Vagina (tissue), 2 donors: Measurements from ENCODE around the gene STC2. TPM values are rescaled to one million over a fixed set of nuclear protein-coding genes. Genes with fewer than 3 reads are reported as not detected.
A peak's percentile ranks its signal among the peaks of the same experiment; 100 is the strongest.

Source experiments
- DNase-seq, 2 donors: peaks; one replicate each; pipeline ENCODE4 v3.0.0-alpha.2; 2017; ENCODE audit errors: extremely low spot score in 2 of 2
- H3K27ac ChIP-seq: fragments of 200-600 bp; sonication (generic); one replicate; pipeline ENCODE4 v1.5.1; 2019
- H3K27me3 ChIP-seq: fragments of 200-600 bp; sonication (generic); one replicate; pipeline ENCODE4 v1.5.1; 2019
- H3K36me3 ChIP-seq, 2 donors: fragments of 200-600 bp; sonication (generic); one replicate each; pipeline ENCODE4 v1.5.1; 2017 to 2019
- H3K4me1 ChIP-seq: fragments of 200-600 bp; sonication (generic); one replicate; pipeline ENCODE4 v1.5.1; 2019
- H3K4me3 ChIP-seq, 2 donors: fragments of 200-600 bp; sonication (generic); 1 replicate in 1 of 2; 2 replicates in 1 of 2; pipeline ENCODE4 v1.5.1; 2016 to 2019
- H3K9me3 ChIP-seq: fragments of 200-600 bp; sonication (generic); one replicate; pipeline ENCODE4 v1.5.1; 2019
- POLR2A ChIP-seq, 2 donors: fragments of 450-650 bp; IDR thresholded peaks; one replicate each; pipeline ENCODE4 v1.6.1; 2017; ENCODE audit warnings: antibody characterized with exemption in 2 of 2, mild to moderate bottlenecking in 2 of 2, moderate library complexity in 2 of 2
- POLR2AphosphoS5 ChIP-seq, 2 donors: sonication (generic); formaldehyde crosslinking; IDR thresholded peaks; one replicate each; pipeline ENCODE4 v1.9.0; 2017; ENCODE audit warnings: antibody characterized with exemption in 2 of 2, mild to moderate bottlenecking in 2 of 2, low read depth in 1 of 2; ENCODE audit not compliant: insufficient read depth in 1 of 2
- intact Hi-C: fragments of 100-400 bp; cut with DNase I; formaldehyde crosslinking; loops from one replicate; pipeline ENCODE4 v1.15.1; 2023
- total RNA-seq: library from RNA; depleted of rRNA; stranded (reverse); fragments of >200 nt; gene quantifications from one replicate; pipeline ENCODE4 v1.2.3, GENCODE V29; 2016
- TF ChIP-seq, protein P1 (sequence below), 3 experiments: fragments of 450-650 bp in 2 of 3; fragments of 200-600 bp in 1 of 3; sonication (generic) in 1 of 3; IDR thresholded peaks; one replicate each; pipeline ENCODE4 v1.5.1; 2017 to 2019; ENCODE audit warnings: antibody characterized with exemption in 3 of 3, mild to moderate bottlenecking in 2 of 3, moderate library complexity in 2 of 3

STC2 gene
- total RNA-seq, 1 donor from 2014 or later: 2.9 TPM

DNA sequence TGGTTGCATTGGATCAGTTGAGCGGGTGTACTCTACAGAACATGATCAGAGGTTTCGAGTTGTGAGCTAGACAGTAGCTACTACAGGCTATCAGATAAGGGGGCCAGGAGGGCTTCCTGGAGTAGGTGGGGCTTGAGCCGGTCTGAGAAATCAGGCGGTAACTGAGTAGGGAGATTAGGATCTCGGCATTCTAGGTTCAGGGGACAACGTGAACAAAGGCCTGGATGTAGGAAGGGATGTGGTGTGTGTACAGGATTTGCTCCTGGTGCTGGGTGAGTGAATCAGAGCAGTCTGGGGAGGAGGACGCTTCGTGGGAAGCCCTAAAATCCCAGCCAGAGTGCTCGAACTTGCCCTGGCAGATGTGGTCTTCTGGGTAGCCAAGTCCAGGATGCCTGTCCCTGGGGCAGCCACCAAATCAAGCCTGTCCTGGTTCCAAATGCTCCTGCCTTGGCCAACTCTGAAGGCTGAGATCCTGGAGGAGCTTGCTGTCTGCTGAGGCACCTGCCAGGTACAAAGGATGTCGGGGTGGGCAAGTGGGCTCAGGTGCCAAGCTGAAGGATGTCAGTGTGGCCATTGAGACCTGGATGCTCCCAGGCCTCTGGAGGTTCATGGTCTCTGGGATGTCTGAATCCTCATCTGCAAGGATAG, 33.4 kb downstream of the STC2 start:
- no peaks in the 10 kb centered on the region for H3K27me3 ChIP-seq
- DNase-seq: no peak
- no peak overlapping the region for H3K4me3 ChIP-seq
- H3K4me1 ChIP-seq: peaks cover 15% of the 10 kb centered on the region
- intact Hi-C loops: loop anchor here (2.0 kb wide), 1 partner anchor 36 kb away; no protein-coding TSS in a partner anchor
- H3K9me3 ChIP-seq: no peaks in the 10 kb centered on the region
- H3K27ac ChIP-seq: no peak overlapping the region
- TF ChIP-seq POLR2A (IDR thresholded peaks at IDR 0.05) (no peak), POLR2AphosphoS5 (IDR thresholded peaks at IDR 0.05; ENCODE audit: insufficient read depth in 1 of 2, low read depth in 1 of 2) (no peak)
- TF ChIP-seq, protein P1, sequence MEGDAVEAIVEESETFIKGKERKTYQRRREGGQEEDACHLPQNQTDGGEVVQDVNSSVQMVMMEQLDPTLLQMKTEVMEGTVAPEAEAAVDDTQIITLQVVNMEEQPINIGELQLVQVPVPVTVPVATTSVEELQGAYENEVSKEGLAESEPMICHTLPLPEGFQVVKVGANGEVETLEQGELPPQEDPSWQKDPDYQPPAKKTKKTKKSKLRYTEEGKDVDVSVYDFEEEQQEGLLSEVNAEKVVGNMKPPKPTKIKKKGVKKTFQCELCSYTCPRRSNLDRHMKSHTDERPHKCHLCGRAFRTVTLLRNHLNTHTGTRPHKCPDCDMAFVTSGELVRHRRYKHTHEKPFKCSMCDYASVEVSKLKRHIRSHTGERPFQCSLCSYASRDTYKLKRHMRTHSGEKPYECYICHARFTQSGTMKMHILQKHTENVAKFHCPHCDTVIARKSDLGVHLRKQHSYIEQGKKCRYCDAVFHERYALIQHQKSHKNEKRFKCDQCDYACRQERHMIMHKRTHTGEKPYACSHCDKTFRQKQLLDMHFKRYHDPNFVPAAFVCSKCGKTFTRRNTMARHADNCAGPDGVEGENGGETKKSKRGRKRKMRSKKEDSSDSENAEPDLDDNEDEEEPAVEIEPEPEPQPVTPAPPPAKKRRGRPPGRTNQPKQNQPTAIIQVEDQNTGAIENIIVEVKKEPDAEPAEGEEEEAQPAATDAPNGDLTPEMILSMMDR (IDR thresholded peaks at IDR 0.05): no peak
- no peaks in the 10 kb centered on the region for H3K36me3 ChIP-seq

DNA sequence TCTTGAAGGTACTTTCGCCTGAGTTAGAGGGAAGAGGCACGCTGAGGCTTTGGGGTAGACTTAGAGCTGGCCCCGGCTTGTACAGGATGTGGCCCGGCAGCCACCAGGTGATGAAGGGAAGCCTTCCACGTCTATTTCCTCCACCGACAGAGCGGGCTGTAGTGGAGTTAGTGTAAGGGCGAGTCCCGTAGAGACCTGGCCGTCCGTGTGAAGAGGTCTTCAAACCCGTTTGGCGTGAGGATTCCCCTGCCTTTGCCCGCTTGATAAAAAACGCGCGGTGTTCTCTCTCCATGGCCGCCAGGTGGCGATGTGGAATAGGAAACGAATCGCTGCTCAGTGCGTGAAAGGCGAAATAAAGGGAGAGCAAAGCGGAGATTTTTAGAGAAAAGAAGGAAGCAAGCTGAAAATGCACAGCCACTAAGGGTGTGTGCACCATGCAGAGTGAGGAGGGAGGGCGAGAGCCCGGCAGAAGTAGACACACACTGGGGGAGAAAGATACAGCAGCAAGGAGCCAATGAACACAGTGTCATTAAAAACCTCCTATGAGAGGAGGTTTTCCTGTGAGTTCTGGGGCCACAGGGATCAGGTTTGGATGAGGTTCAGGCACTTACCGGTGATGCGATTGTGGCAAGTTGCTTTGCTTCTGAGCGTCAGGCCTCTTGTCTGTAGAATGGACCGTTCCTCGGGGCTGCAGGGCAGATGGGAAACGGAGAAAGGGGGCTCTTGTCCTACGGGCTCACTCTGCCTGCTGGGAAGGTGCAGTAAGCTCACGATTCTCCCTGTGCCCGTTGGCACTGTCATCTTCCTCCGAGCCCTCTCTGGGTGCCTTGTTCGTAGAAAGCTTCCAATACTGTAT, 34.2 kb downstream of the STC2 start:
- Histone ChIP-seq H3K9me3 (no peaks in the 10 kb centered on the region), H3K36me3 (no peaks in the 10 kb centered on the region), H3K4me1 (peaks cover 15% of the 10 kb centered on the region), H3K27me3 (no peaks in the 10 kb centered on the region), H3K27ac (no peak overlapping the region), H3K4me3 (peak overlapping the region in 1 of 2 donors; percentile 21)
- DNase-seq: no peak
- TF ChIP-seq, protein P1 (IDR thresholded peaks at IDR 0.05): peak; percentile 92 to 96 (median 93)
- TF ChIP-seq POLR2A (IDR thresholded peaks at IDR 0.05) (no peak), POLR2AphosphoS5 (IDR thresholded peaks at IDR 0.05; ENCODE audit: insufficient read depth in 1 of 2, low read depth in 1 of 2) (peak in 1 of 2 donors; percentile 45)
- intact Hi-C loops: loop anchor here (2.0 kb wide), 1 partner anchor 37 kb away; no protein-coding TSS in a partner anchor

DNA sequence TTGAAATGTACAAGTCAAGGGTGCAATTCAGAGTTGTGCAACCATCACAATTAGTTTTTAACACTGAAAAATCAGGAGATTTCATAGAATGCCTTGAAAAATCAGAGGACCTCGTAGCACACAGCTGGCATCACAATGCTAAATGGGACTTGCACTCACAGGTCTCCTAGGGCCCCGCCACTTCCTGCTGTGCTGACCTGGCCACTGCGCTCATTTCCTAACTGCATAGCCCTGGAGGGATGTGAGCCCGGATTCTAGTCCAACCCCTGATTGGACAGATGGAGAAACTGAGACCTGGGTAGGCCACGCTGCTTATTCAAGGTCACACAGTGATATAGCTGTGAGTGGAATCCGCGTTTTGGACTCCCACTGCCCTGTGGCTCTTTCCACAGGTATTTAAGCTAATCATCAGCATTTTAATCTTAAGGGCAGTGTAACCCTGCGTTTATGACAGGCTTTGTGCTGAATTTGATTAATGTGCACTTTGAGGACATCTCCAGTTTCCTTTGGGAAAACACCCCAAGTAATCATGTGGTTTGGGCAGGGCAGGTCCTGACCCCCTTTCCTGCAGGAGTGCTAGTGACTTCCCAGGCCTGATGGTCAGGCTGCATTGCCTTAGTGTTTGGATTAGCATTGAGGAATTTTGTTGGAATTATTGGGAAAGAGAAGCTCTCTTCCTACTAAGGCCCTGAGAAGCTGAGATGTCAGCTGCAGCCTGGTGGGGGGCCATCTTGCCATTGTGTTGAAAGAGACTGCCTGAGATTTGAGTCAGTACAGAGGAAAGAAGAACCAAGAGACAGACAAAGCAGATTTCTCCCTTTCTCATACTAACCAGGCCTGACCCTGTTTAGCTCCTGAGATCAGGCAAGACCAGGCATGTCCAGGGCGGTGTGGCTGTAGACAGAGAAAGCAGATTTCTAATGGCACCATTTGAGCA, 36.2 kb downstream of the STC2 start:
- no peak overlapping the region for H3K27ac ChIP-seq
- no peaks in the 10 kb centered on the region for H3K27me3 ChIP-seq
- H3K9me3 ChIP-seq: no peaks in the 10 kb centered on the region
- H3K4me3 ChIP-seq: no peak overlapping the region
- intact Hi-C loops: no loop called here
- peaks cover 15% of the 10 kb centered on the region for H3K4me1 ChIP-seq
- DNase-seq: no peak
- no peaks in the 10 kb centered on the region for H3K36me3 ChIP-seq
- TF ChIP-seq POLR2AphosphoS5 (IDR thresholded peaks at IDR 0.05; ENCODE audit: insufficient read depth in 1 of 2, low read depth in 1 of 2) (no peak), POLR2A (IDR thresholded peaks at IDR 0.05) (no peak)
- TF ChIP-seq, protein P1 (IDR thresholded peaks at IDR 0.05): no peak

DNA sequence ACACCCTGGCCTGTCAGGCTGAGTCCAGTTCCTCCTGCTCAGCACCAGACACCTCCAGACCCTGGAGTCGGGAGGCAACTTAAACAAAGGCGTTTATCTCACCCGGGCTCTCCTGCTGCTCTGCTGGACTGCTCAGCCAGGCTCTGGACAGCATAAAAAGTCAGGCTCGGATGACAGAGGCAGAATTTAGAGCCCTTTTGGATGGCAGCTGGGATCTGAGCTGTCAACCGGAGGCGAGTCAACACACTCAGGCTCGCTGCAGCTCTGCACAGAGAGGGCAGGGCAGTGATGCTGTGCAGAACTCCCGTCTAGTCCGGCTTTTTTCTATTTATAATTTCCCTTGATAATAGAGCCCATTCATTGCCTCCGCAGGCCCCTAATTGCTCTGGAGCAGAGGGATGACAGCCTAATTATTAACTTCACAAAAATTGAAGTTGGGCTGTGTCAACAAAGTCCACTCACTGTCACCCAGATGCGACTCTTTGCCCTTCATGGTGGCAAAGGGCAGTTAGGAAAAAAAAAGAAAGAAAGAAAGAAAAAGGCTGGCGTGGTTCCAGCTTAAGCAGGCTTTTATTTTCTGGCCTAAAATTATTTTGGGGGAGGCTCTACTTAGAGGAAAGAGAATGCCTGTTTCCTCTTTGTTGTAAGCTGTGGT, 37.6 kb downstream of the STC2 start:
- Histone ChIP-seq H3K4me1 (peaks cover 15% of the 10 kb centered on the region), H3K9me3 (no peaks in the 10 kb centered on the region), H3K27me3 (no peaks in the 10 kb centered on the region), H3K27ac (no peak overlapping the region), H3K4me3 (no peak overlapping the region), H3K36me3 (no peaks in the 10 kb centered on the region)
- DNase-seq: no peak
- TF ChIP-seq, protein P1 (IDR thresholded peaks at IDR 0.05): no peak
- TF ChIP-seq POLR2A (IDR thresholded peaks at IDR 0.05) (no peak), POLR2AphosphoS5 (IDR thresholded peaks at IDR 0.05; ENCODE audit: insufficient read depth in 1 of 2, low read depth in 1 of 2) (no peak)
- intact Hi-C loops: no loop called here
